ENCODE results near the gene ZIC3.

The ZIC3 gene

DNA sequence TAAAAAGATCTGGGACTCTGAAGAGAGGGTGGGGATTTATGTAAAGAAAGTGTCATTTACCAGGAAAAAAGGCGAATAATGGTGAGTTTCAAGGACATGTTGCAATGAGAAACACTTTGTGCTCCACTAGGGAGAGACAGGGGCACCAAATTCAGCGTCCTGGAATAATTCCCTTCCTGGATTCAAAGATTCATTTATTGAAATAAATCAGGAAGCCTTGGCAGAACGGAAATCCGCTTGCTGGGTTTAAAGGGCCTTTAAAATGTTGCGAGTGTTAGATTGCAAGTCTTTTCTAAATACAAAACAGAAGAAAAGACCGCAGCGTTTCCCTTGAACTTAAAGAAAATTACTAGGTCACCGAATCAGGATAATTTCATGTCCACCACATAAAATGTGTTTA is 3.8 kb upstream of the ZIC3 start:
- Histone ChIP-seq H3K9me3 (ENCODE audit: control insufficient read depth in 5 of 5, low read length in 5 of 5) (no peaks in the 10 kb centered on the region), H3K36me3 (ENCODE audit: control insufficient read depth in 5 of 5, insufficient read depth in 5 of 5, low read length in 5 of 5) (no peaks in the 10 kb centered on the region), H3K27me3 (ENCODE audit: control insufficient read depth in 5 of 5, insufficient read depth in 4 of 5, low read length in 5 of 5) (peaks cover 31 to 52% (median 44%) of the 10 kb centered on the region in 5 donors), H3K27ac (ENCODE audit: low read depth, low read length) (no peak overlapping the region), H3K4me3 (ENCODE audit: low read depth in 1 of 5, low read length in 5 of 5) (no peak overlapping the region), H3K9ac (ENCODE audit: low read length in 5 of 5) (no peak overlapping the region), H3K4me1 (ENCODE audit: control insufficient read depth in 5 of 5, insufficient read depth in 5 of 5, low read length in 5 of 5) (peaks cover 0 to 20% (median 8%) of the 10 kb centered on the region in 5 donors)

DNA sequence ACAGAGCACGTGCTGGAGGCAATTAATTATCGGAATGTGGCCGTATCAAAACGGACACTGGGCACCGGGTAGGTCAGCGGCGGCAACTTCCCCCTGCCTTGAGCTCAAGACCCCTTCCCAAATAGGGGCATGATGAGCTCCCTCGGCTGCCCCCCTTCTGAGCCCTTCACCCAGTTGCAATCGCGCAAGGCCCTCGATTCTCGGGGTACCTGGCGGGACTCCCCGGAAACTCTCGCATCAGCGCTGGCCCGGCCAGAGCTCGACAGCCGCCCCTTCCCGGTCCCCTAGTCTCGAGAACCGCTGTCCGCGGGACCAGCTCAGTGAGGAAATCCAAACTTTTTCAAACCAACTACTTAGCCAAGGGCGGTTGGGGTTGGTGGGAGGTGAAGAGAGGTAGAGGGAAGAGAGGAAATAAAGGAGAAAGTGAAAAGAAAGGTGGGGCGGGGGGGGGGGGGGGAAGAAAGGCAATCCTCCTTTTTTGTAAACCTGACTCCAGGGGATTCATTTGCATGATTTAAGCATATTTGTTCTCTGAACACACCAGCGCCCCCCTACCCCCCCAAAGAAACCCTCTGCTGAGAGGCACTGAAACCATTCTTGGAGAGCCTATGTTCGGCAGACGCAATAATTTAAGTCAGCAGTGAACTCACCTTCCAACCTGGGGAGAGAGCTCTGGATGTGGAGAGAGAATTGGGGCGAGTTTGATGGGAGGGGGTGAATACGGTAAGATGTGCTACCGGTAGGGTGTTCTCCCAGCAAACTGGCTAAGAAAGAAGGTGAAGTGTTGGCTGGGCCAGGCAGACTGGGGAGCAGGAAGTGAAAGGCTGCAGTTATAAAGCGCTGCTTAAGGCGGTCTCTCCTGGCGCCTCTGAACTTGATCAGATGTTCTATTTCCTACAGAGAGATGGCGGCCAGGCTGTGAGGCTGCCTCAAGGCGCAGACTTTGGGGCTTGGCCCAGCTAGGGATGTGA is 2.0 kb upstream of the ZIC3 start:
- Histone ChIP-seq H3K9me3 (ENCODE audit: control insufficient read depth in 5 of 5, low read length in 5 of 5) (no peaks in the 10 kb centered on the region), H3K4me1 (ENCODE audit: control insufficient read depth in 5 of 5, insufficient read depth in 5 of 5, low read length in 5 of 5) (peaks cover 0 to 27% (median 16%) of the 10 kb centered on the region in 5 donors), H3K27ac (ENCODE audit: low read depth, low read length) (no peak overlapping the region), H3K9ac (ENCODE audit: low read length in 5 of 5) (no peak overlapping the region), H3K27me3 (ENCODE audit: control insufficient read depth in 5 of 5, insufficient read depth in 4 of 5, low read length in 5 of 5) (peaks cover 36 to 61% (median 54%) of the 10 kb centered on the region in 5 donors), H3K36me3 (ENCODE audit: control insufficient read depth in 5 of 5, insufficient read depth in 5 of 5, low read length in 5 of 5) (no peaks in the 10 kb centered on the region), H3K4me3 (ENCODE audit: low read depth in 1 of 5, low read length in 5 of 5) (no peak overlapping the region)

DNA sequence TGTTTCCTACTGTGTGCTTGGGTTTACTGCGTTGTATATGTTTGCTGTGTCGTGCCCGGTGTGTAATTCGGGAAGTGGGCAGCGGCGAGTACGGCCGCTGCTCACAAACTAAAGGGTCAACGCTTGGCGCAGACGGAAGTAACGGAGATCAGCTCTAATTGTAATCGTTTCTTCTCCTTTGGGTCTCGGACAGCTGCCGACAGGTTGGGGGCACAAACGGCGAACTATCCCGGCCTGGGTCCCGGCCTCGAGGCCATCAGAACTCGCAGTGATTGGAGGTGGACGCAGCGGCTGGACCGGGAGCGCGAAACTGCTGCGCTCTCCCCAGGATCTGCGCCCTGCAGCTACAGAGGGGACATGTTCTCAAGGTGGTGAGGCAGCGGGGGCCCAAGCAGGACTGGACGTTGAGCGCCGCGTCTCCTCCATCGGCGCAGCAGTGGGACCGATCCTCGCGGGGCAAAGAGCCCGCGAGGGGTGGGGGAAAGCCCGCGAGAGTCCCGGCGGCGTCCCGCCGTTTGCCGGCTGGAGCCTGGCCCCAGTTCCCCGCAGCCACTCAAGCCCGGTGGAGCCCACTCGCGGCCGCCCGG is 516 bp upstream of the ZIC3 start:
- H3K4me3 ChIP-seq (ENCODE audit: low read depth in 1 of 5, low read length in 5 of 5) = peak overlapping the region; percentile 51 to 72 (median 61)
- H3K4me1 ChIP-seq (ENCODE audit: control insufficient read depth in 5 of 5, insufficient read depth in 5 of 5, low read length in 5 of 5) = peaks cover 0 to 27% (median 16%) of the 10 kb centered on the region in 5 donors
- H3K27ac ChIP-seq (ENCODE audit: low read depth, low read length) = no peak overlapping the region
- H3K27me3 ChIP-seq (ENCODE audit: control insufficient read depth in 5 of 5, insufficient read depth in 4 of 5, low read length in 5 of 5) = peaks cover 41 to 67% (median 59%) of the 10 kb centered on the region in 5 donors
- H3K9me3 ChIP-seq (ENCODE audit: control insufficient read depth in 5 of 5, low read length in 5 of 5) = no peaks in the 10 kb centered on the region
- H3K9ac ChIP-seq (ENCODE audit: low read length in 5 of 5) = no peak overlapping the region
- no peaks in the 10 kb centered on the region for H3K36me3 ChIP-seq (ENCODE audit: control insufficient read depth in 5 of 5, insufficient read depth in 5 of 5, low read length in 5 of 5)

DNA sequence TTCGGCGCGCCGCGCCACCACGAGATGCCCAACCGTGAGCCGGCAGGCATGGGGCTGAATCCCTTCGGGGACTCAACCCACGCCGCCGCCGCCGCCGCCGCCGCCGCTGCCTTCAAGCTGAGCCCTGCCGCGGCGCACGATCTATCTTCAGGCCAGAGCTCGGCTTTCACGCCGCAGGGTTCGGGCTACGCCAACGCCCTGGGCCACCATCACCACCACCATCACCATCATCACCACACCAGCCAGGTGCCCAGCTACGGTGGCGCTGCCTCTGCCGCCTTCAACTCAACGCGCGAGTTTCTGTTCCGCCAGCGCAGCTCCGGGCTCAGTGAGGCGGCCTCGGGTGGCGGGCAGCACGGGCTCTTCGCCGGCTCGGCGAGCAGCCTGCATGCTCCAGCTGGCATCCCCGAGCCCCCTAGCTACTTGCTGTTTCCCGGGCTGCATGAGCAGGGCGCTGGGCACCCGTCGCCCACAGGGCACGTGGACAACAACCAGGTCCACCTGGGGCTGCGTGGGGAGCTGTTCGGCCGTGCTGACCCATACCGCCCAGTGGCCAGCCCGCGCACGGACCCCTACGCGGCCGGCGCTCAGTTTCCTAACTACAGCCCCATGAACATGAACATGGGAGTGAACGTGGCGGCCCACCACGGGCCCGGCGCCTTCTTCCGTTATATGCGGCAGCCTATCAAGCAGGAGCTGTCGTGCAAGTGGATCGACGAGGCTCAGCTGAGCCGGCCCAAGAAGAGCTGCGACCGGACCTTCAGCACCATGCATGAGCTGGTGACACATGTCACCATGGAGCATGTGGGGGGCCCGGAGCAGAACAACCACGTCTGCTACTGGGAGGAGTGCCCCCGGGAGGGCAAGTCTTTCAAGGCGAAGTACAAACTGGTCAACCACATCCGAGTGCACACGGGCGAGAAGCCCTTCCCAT is 1.1 kb downstream of the ZIC3 start:
- H3K36me3 ChIP-seq (ENCODE audit: control insufficient read depth in 5 of 5, insufficient read depth in 5 of 5, low read length in 5 of 5) = no peaks in the 10 kb centered on the region
- H3K9me3 ChIP-seq (ENCODE audit: control insufficient read depth in 5 of 5, low read length in 5 of 5) = no peaks in the 10 kb centered on the region
- H3K9ac ChIP-seq (ENCODE audit: low read length in 5 of 5) = no peak overlapping the region
- peaks cover 41 to 75% (median 53%) of the 10 kb centered on the region in 5 donors for H3K27me3 ChIP-seq (ENCODE audit: control insufficient read depth in 5 of 5, insufficient read depth in 4 of 5, low read length in 5 of 5)
- H3K4me3 ChIP-seq (ENCODE audit: low read depth in 1 of 5, low read length in 5 of 5) = peak overlapping the region in 4 of 5 donors; percentile 51 to 72 (median 61)
- no peak overlapping the region for H3K27ac ChIP-seq (ENCODE audit: low read depth, low read length)
- H3K4me1 ChIP-seq (ENCODE audit: control insufficient read depth in 5 of 5, insufficient read depth in 5 of 5, low read length in 5 of 5) = peaks cover 0 to 27% (median 16%) of the 10 kb centered on the region in 5 donors

DNA sequence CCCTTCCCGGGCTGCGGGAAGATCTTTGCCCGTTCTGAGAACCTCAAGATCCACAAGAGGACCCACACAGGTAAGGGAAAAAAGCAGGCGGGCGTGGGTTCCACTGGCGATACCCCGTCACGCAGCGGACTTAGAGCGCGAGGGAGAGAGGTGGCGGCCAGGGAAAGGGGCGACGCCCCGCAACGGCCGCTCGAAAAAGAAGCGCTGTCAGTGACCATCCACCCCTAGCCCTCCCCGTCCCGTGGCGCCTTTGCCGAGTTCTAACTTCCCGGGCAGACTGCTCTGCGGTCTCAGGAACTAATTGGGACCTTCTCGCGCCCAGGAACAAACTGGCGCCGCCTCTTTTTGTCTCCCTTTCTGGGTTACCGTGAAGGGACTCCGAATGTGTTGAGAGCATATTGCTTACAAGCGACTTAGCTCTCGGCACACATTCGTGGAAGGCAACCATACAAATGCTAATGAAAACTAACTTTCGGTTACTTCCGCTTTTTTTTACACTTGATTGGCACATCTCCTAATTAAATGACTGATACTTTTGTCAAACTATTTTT is 1.8 kb downstream of the ZIC3 start:
- Histone ChIP-seq H3K27ac (ENCODE audit: low read depth, low read length) (no peak overlapping the region), H3K9ac (ENCODE audit: low read length in 5 of 5) (no peak overlapping the region), H3K27me3 (ENCODE audit: control insufficient read depth in 5 of 5, insufficient read depth in 4 of 5, low read length in 5 of 5) (peaks cover 36 to 72% (median 49%) of the 10 kb centered on the region in 5 donors), H3K36me3 (ENCODE audit: control insufficient read depth in 5 of 5, insufficient read depth in 5 of 5, low read length in 5 of 5) (no peaks in the 10 kb centered on the region), H3K4me3 (ENCODE audit: low read depth in 1 of 5, low read length in 5 of 5) (peak overlapping the region in 4 of 5 donors; percentile 8 to 72 (median 39)), H3K9me3 (ENCODE audit: control insufficient read depth in 5 of 5, low read length in 5 of 5) (no peaks in the 10 kb centered on the region), H3K4me1 (ENCODE audit: control insufficient read depth in 5 of 5, insufficient read depth in 5 of 5, low read length in 5 of 5) (peaks cover 0 to 27% (median 16%) of the 10 kb centered on the region in 5 donors)

DNA sequence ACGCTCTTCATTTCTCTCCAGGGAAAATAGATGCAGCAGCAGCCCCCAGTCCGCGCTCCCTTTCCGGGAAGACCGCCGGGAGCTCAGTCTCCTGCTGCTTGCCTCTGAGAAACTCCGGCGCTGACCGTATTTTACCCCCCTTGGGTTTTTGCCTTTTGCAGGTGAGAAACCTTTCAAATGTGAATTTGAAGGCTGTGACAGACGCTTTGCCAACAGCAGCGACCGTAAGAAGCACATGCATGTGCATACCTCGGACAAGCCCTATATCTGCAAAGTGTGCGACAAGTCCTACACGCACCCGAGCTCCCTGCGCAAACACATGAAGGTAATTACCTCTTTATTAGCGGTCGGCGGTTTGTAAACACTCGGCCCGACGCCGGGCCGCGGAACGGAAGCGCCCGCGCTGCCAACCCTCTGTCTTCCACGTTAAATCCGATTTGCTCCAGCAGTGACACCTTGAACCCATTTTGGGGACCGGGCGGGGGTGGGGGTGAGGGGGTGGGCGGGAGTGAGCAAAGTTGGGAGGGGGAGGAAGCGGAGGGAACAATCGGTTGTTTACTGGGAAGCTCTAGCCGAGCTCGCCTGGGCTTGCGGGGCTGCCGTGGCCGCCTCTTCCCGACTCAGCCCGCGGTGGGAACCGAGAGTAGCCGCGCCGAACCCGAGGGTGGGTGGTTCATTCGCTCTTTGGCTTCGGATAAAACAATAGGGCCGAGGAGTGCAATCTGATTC is 3.0 kb downstream of the ZIC3 start:
- H3K9me3 ChIP-seq (ENCODE audit: control insufficient read depth in 5 of 5, low read length in 5 of 5) = peaks cover 0 to 2% (median 0%) of the 10 kb centered on the region in 5 donors
- H3K4me3 ChIP-seq (ENCODE audit: low read depth in 1 of 5, low read length in 5 of 5) = no peak overlapping the region
- H3K9ac ChIP-seq (ENCODE audit: low read length in 5 of 5) = no peak overlapping the region
- H3K27ac ChIP-seq (ENCODE audit: low read depth, low read length) = no peak overlapping the region
- peaks cover 0 to 27% (median 16%) of the 10 kb centered on the region in 5 donors for H3K4me1 ChIP-seq (ENCODE audit: control insufficient read depth in 5 of 5, insufficient read depth in 5 of 5, low read length in 5 of 5)
- H3K36me3 ChIP-seq (ENCODE audit: control insufficient read depth in 5 of 5, insufficient read depth in 5 of 5, low read length in 5 of 5) = no peaks in the 10 kb centered on the region
- H3K27me3 ChIP-seq (ENCODE audit: control insufficient read depth in 5 of 5, insufficient read depth in 4 of 5, low read length in 5 of 5) = peaks cover 43 to 69% (median 51%) of the 10 kb centered on the region in 5 donors

DNA sequence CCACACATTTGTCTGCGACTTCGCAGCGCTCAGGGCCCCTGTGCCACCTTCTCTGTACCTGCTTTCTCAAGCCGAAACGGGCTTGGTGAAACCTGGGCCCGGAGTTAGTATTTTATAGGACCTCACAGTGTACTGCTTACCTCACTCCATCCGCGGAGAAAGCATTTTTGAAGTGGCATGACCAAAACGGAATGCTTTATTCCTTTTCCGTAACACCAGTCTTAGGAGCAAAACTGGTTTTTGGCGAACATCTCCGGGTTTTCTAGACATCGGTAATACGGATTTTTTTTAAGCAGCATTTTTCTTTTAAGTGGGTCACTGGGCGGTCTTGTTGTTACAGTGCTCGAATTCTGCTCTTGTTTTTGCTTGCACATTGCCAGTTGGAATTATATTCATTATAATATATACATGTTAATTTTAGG is 3.6 kb downstream of the ZIC3 start:
- peaks cover 0 to 2% (median 0%) of the 10 kb centered on the region in 5 donors for H3K9me3 ChIP-seq (ENCODE audit: control insufficient read depth in 5 of 5, low read length in 5 of 5)
- peaks cover 42 to 68% (median 49%) of the 10 kb centered on the region in 5 donors for H3K27me3 ChIP-seq (ENCODE audit: control insufficient read depth in 5 of 5, insufficient read depth in 4 of 5, low read length in 5 of 5)
- no peak overlapping the region for H3K4me3 ChIP-seq (ENCODE audit: low read depth in 1 of 5, low read length in 5 of 5)
- H3K36me3 ChIP-seq (ENCODE audit: control insufficient read depth in 5 of 5, insufficient read depth in 5 of 5, low read length in 5 of 5) = no peaks in the 10 kb centered on the region
- H3K9ac ChIP-seq (ENCODE audit: low read length in 5 of 5) = no peak overlapping the region
- peaks cover 0 to 27% (median 16%) of the 10 kb centered on the region in 5 donors for H3K4me1 ChIP-seq (ENCODE audit: control insufficient read depth in 5 of 5, insufficient read depth in 5 of 5, low read length in 5 of 5)
- H3K27ac ChIP-seq (ENCODE audit: low read depth, low read length) = no peak overlapping the region

DNA sequence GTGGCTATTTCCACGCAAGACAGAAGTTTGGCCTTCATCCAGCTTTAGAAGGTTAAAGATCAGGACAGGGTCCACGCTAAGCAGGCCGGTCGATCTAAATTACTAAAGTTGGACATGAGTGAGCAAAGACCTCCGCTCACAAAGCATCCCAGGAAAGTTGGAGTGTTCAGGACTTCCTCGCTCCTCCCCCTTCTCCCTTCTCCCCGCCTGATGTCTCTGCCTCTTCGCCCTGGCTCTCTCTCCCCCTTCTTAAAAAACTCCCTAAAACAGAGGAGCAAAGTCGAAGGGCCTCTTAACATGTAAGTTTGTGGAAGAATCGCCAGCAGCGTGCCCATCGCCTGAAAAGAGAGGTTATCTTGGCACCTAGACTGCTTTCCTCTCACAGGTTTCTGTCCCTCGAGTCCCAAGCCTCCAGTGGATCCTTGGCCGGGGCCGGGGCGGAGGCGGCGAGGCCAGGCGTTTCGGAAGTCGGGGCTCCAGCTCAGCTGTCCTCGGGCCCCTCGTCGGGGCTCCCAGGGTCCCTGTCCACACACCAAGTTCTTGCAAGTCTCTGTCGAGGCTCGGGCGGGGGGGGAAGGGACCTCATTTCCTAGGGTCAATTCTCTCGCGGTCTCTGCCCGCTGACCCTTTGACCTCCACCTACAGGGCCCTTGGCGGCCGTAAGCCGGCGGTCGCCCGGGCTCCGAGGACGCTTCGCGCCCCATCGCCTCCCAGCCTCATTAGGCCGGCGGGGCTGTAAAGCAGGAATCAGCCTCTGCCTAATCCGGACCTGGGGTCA is 7.6 kb downstream of the ZIC3 start:
- no peak overlapping the region for H3K27ac ChIP-seq (ENCODE audit: low read depth, low read length)
- H3K9ac ChIP-seq (ENCODE audit: low read length in 5 of 5) = no peak overlapping the region
- peaks cover 31 to 66% (median 34%) of the 10 kb centered on the region in 5 donors for H3K27me3 ChIP-seq (ENCODE audit: control insufficient read depth in 5 of 5, insufficient read depth in 4 of 5, low read length in 5 of 5)

More for the DNA sequence above, 7.6 kb downstream of the ZIC3 start:
- Histone ChIP-seq H3K4me1 (ENCODE audit: control insufficient read depth in 5 of 5, insufficient read depth in 5 of 5, low read length in 5 of 5) (peaks cover 0 to 5% (median 0%) of the 10 kb centered on the region in 5 donors), H3K4me3 (ENCODE audit: low read depth in 1 of 5, low read length in 5 of 5) (no peak overlapping the region), H3K9me3 (ENCODE audit: control insufficient read depth in 5 of 5, low read length in 5 of 5) (peaks cover 0 to 2% (median 0%) of the 10 kb centered on the region in 5 donors), H3K36me3 (ENCODE audit: control insufficient read depth in 5 of 5, insufficient read depth in 5 of 5, low read length in 5 of 5) (no peaks in the 10 kb centered on the region)
